Hepatocyte (in vitro differentiated cells): ENCODE results near the gene SOS1. TPM values are rescaled to one million over a fixed set of nuclear protein-coding genes. Genes with fewer than 3 reads are reported as not detected.
A peak's percentile ranks its signal among the peaks of the same experiment; 100 is the strongest.

Experiments used
- DNase-seq: peaks from one replicate; pipeline ENCODE4 v3.0.0-alpha.2; 2016; ENCODE audit warnings: low spot score
- H2AFZ ChIP-seq: fragments of 200-600 bp; sonication (generic); 2 replicates; pipeline ENCODE4 v1.6.0; 2016; ENCODE audit warnings: antibody characterized with exemption, mild to moderate bottlenecking
- H3K27ac ChIP-seq: fragments of 200-600 bp; sonication (generic); 2 replicates; pipeline ENCODE4 v1.5.1; 2016; ENCODE audit warnings: mild to moderate bottlenecking
- H3K27me3 ChIP-seq: fragments of 200-600 bp; sonication (generic); 2 replicates; pipeline ENCODE4 v1.6.1; 2016
- H3K36me3 ChIP-seq: fragments of 200-600 bp; sonication (generic); replicated peaks from 2 replicates; pipeline ENCODE4 v1.5.1; 2016; ENCODE audit warnings: low read depth; ENCODE audit not compliant: insufficient read depth
- H3K4me1 ChIP-seq: fragments of 200-600 bp; sonication (generic); 2 replicates; pipeline ENCODE4 v1.5.1; 2016; ENCODE audit warnings: mild to moderate bottlenecking, moderate library complexity; ENCODE audit not compliant: insufficient read depth
- H3K4me2 ChIP-seq: fragments of 200-600 bp; sonication (generic); 2 replicates; pipeline ENCODE4 v1.6.0; 2016
- H3K4me3 ChIP-seq: fragments of 200-600 bp; sonication (generic); 2 replicates; pipeline ENCODE4 v1.5.1; 2016; ENCODE audit warnings: mild to moderate bottlenecking
- H3K79me2 ChIP-seq: fragments of 200-600 bp; sonication (generic); 2 replicates; pipeline ENCODE4 v1.6.0; 2017; ENCODE audit warnings: mild to moderate bottlenecking
- H3K9me2 ChIP-seq: fragments of 200-600 bp; sonication (generic); replicated peaks from 2 replicates; pipeline ENCODE4 v1.6.0; 2017; ENCODE audit warnings: mild to moderate bottlenecking; ENCODE audit not compliant: insufficient read depth
- H3K9me3 ChIP-seq: fragments of 200-600 bp; sonication (generic); 2 replicates; pipeline ENCODE4 v1.5.1; 2016; ENCODE audit warnings: low read depth, mild to moderate bottlenecking
- H4K20me1 ChIP-seq: fragments of 200-600 bp; sonication (generic); 2 replicates; pipeline ENCODE4 v1.6.0; 2016; ENCODE audit warnings: mild to moderate bottlenecking; ENCODE audit not compliant: insufficient read depth, poor library complexity, severe bottlenecking
- CTCF ChIP-seq: fragments of 200-600 bp; sonication (generic); IDR thresholded peaks from 2 replicates; pipeline ENCODE4 v1.5.1; 2016; ENCODE audit warnings: antibody characterized with exemption, mild to moderate bottlenecking; ENCODE audit not compliant: poor library complexity
- EZH2 ChIP-seq: fragments of 200-600 bp; sonication (generic); IDR thresholded peaks from 2 replicates; pipeline ENCODE4 v1.6.1; 2016; ENCODE audit warnings: antibody characterized with exemption, mild to moderate bottlenecking, borderline replicate concordance
- EZH2phosphoT487 ChIP-seq: fragments of 200-600 bp; sonication (generic); IDR thresholded peaks from one replicate; pipeline ENCODE4 v1.6.1; 2018; ENCODE audit warnings: antibody characterized with exemption, mild to moderate bottlenecking, low read depth, moderate library complexity; ENCODE audit not compliant: unreplicated experiment, severe bottlenecking
- WGBS: methylation state at CpG from one replicate; pipeline ENCODE4 v1.1.6; 2016; ENCODE audit warnings: low lambda C conversion rate; ENCODE audit errors: missing lambda C conversion rate; 5-methylcytosine and 5-hydroxymethylcytosine counted together
- polyA plus RNA-seq: library from polyadenylated mRNA; unstranded; fragments of >200 nt; fragmentation: Nextera tagmentation; extraction: Ambion mirVana; gene quantifications from 2 replicates; pipeline ENCODE4 v1.2.1, GENCODE V29; 2016
- total RNA-seq: library from RNA; depleted of rRNA; stranded (reverse); fragments of >200 nt; gene quantifications from 2 replicates; pipeline ENCODE4 v1.2.3, GENCODE V29; 2014

The SOS1 gene
- total and polyA plus RNA-seq, 2 experiments from 2014 or later: 11.9 to 48.4 TPM

GRCh38 chr2:39069136-39069515, 51.7 kb downstream of the SOS1 start:
- H2AFZ ChIP-seq: no peak overlapping the region
- H4K20me1 ChIP-seq: peaks cover 45% of the 10 kb centered on the region
- H3K4me2 ChIP-seq: no peak overlapping the region
- peaks cover 4% of the 10 kb centered on the region for H3K36me3 ChIP-seq
- H3K4me1 ChIP-seq: peaks cover 15% of the 10 kb centered on the region
- H3K27me3 ChIP-seq: no peaks in the 10 kb centered on the region
- TF ChIP-seq EZH2: no peak
- TF ChIP-seq EZH2phosphoT487: no peak
- no peak for TF ChIP-seq CTCF
- H3K9me2 ChIP-seq: no peaks in the 10 kb centered on the region
- H3K79me2 ChIP-seq: peaks cover 91% of the 10 kb centered on the region
- no peak overlapping the region for H3K4me3 ChIP-seq
- 85% methylated on average over 3 of the region's 3 CpGs for WGBS
- no peak for DNase-seq
- no peak overlapping the region for H3K27ac ChIP-seq
- no peaks in the 10 kb centered on the region for H3K9me3 ChIP-seq

- Histone ChIP-seq H3K4me1 (peaks cover 15% of the 10 kb centered on the region), H3K27me3 (no peaks in the 10 kb centered on the region), H3K79me2 (peaks cover 89% of the 10 kb centered on the region), H3K27ac (peak overlapping the region; percentile 25), H2AFZ (no peak overlapping the region), H3K36me3 (peaks cover 4% of the 10 kb centered on the region), H4K20me1 (peaks cover 40% of the 10 kb centered on the region), H3K4me3 (no peak overlapping the region), H3K9me2 (no peaks in the 10 kb centered on the region), H3K9me3 (no peaks in the 10 kb centered on the region), H3K4me2 (peak overlapping the region; percentile 38)
- WGBS: 74% methylated on average over 1 of the region's 1 CpG
- DNase-seq: no peak
- TF ChIP-seq CTCF: no peak
- no peak for TF ChIP-seq EZH2phosphoT487
- TF ChIP-seq EZH2: no peak
These were observed 52.3 kb downstream of the SOS1 start for GRCh38 chr2:39068299-39069135.

- H3K27ac ChIP-seq: no peak overlapping the region
- H3K27me3 ChIP-seq: no peaks in the 10 kb centered on the region
- H3K4me1 ChIP-seq: peaks cover 9% of the 10 kb centered on the region
- no peak overlapping the region for H3K4me3 ChIP-seq
- H2AFZ ChIP-seq: no peak overlapping the region
- peaks cover 68% of the 10 kb centered on the region for H3K79me2 ChIP-seq
- peaks cover 17% of the 10 kb centered on the region for H4K20me1 ChIP-seq
- H3K36me3 ChIP-seq: peaks cover 4% of the 10 kb centered on the region
- no peaks in the 10 kb centered on the region for H3K9me3 ChIP-seq
- TF ChIP-seq EZH2 (no peak), EZH2phosphoT487 (no peak), CTCF (no peak)
- no peak for DNase-seq
- H3K4me2 ChIP-seq: no peak overlapping the region
- no peaks in the 10 kb centered on the region for H3K9me2 ChIP-seq
These were observed 55.2 kb downstream of the SOS1 start for GRCh38 chr2:39065616-39066015.
